GM19438 (cell line): ENCODE results near the gene NALCN.

Source experiments
- ATAC-seq: cut with Tn5 transposase; IDR thresholded peaks from one replicate; pipeline ENCODE4 v1.9.1; 2021; ENCODE audit warnings: low read depth; ENCODE audit not compliant: unreplicated experiment

The NALCN gene

DNA sequence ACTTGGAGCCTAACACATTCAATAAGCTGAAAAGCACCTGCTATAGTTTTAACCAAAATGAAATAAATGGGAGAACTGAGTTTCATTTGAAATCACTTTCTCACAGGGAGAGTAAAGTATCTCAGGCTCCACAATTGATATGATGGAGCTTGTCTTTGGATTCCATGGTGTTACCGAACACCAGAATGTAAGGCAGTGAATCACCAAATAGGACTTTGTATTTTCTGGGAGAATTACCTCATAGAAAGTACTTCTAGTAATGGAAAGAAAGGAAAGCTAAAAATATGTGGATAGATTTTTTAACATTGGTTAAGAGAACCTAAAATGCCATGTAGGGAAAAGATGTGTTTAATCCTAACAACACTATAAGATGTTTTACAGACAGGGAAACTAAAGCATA is 123.6 kb downstream of the NALCN start:
- no peak for ATAC-seq

GRCh38 chr13:101291646-101292515 is 124.4 kb downstream of the NALCN start:
- no peak for ATAC-seq

DNA sequence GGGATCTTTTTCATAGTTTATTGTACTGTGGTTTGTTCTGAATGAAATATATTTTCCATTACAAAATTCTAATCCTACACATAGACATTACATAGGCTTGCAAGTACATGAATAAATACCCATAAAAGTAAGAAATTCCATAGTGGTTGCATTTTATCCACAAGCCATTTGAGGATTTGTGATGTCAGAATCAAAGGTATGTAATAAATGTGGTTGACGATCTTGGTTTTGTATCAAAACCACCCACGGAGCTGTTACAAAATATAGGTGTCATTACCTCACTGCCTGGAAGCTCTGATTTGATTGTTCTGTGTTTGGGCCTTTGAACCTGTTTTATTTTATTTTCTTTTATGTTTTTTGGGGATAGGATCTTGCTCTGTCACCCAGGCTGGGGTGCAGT is 125.1 kb downstream of the NALCN start:
- ATAC-seq = no peak

DNA sequence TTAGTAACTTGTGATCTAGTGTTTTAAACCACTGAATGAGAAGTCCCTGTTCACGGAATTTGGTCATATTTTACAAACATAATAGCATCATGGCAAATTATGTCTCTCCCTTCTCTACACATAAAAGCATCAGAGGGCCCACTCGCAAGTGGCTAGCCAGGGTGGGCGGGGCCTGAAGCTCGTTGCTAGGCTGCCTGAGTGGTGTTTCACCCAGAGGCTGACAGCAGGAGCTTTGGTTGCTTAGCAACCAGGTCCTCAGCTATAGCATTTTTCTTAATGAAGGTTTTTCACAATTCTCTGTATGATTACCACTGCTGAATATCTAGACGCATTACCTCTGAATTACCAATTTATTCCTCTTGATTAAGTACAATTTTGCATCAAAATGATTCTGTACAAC is 126.5 kb downstream of the NALCN start:
- no peak for ATAC-seq

GRCh38 chr13:101283782-101284181 is 132.5 kb downstream of the NALCN start:
- ATAC-seq = no peak

DNA sequence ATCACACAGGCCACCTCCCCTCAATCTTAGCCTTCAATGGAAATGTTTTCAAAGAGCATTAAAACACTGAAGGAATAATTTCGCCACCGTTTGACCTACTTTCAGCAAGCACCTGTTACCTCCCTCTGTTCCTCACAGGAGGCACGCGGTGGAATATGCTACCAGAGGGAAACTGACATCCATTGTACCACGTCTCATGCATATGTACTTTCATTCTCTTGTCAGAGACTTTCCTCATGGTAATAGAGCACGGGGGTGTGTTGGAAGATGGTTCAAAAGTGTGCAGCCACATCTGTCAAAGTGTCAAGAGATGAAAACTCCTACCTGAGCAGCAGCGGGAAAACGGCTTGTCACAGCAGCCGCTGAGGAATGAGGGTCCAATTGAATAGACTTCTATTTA is 143.4 kb downstream of the NALCN start:
- ATAC-seq = no peak

DNA sequence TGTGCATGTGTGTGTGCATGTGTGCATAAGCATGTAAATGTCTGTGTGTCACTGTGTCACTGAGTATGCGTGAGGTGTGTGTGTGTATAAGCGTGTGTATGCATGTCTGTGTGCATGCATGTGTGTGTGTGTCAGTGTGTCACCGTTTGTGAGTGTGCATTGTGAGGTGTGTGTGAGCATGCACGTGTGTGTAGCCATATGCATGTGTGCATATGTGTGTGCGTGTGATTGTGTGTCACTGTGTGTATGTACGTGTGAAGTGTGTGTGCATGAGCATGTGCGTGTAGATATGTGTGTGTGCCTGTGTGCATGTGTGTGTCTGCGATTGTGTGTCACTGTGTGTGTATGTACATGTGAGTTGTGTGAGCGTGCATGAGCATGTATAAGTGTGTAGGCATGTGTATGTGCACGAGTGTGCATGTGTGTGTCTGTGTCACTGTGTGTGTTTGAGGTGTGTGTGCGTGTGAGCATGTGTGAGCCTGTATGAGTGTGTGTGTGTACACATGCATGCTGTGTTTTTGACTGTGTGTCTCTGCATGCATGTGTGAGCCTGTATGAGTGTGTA is 144.5 kb downstream of the NALCN start:
- ATAC-seq = no peak

- ATAC-seq = no peak
Measured at GRCh38 chr13:101267656-101268055, 148.7 kb downstream of the NALCN start.

GRCh38 chr13:101265934-101266333 is 150.4 kb downstream of the NALCN start:
- no peak for ATAC-seq

GRCh38 chr13:101264931-101265330 is 151.4 kb downstream of the NALCN start:
- no peak for ATAC-seq

GRCh38 chr13:101262306-101262705 is 154.0 kb downstream of the NALCN start:
- ATAC-seq = peak; percentile 73

GRCh38 chr13:101258509-101258908 is 157.8 kb downstream of the NALCN start:
- no peak for ATAC-seq

- ATAC-seq = peak; percentile 97
Measured at GRCh38 chr13:101258071-101258470, 158.2 kb downstream of the NALCN start.

DNA sequence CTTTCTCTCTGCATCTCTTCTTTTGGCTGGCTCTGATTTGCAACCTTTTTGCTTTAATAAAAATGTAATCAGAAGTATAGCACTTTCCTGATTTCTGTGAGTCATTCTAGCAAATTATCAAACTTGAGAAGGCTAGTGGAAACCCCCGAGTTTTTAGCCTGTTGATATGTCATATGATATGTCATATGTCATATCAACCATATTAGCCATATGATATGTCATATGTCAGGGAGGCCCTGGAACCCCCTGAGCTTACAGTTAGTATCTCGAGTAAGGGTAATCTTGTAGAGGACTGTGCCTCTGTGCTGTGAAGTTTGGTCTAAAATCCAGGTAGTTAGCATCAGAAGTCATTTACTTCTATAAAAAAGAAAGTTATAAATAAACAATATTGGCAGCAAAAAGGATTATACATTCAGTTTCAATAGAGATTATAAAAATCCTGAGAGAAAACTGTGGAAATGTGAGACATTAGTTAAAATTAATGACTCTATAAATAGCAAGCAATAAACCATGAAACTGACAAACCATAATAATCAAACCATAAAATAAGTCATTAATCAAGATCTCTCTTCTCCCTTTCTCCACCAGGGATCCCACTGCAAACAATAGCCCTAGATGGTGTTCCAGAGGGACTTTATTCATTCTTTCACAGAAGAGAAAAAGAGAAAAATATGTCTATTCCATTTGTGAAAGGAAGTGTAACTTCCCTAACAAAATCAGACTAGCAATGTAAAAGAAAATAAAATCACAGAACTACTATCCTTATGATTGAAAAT is 167.4 kb downstream of the NALCN start:
- no peak for ATAC-seq

GRCh38 chr13:101242720-101243119 is 173.6 kb downstream of the NALCN start:
- ATAC-seq = no peak

GRCh38 chr13:101238555-101238954 is 177.8 kb downstream of the NALCN start:
- no peak for ATAC-seq

GRCh38 chr13:101231751-101232428 is 184.4 kb downstream of the NALCN start:
- ATAC-seq = no peak

GRCh38 chr13:101230271-101230890 is 185.9 kb downstream of the NALCN start:
- no peak for ATAC-seq

- ATAC-seq = no peak
Measured at GRCh38 chr13:101219609-101220265, 196.6 kb downstream of the NALCN start.

- no peak for ATAC-seq
Measured at GRCh38 chr13:101218484-101218883, 197.8 kb downstream of the NALCN start.
